HG03159 (cell line): Measurements from ENCODE around the gene ARID5B.

ENCODE experiments used
- ATAC-seq: cut with Tn5 transposase; IDR thresholded peaks from one replicate; pipeline ENCODE4 v1.9.1; 2021; ENCODE audit warnings: mild to moderate bottlenecking, moderate library complexity; ENCODE audit not compliant: unreplicated experiment

ARID5B gene

GRCh38 chr10:62048919-62049623 is 147.6 kb downstream of the ARID5B start:
- ATAC-seq, result no peak

- ATAC-seq, result no peak
Measured at GRCh38 chr10:62049624-62050345, 148.3 kb downstream of the ARID5B start.

GRCh38 chr10:62050346-62050892 is 148.9 kb downstream of the ARID5B start:
- no peak for ATAC-seq

DNA sequence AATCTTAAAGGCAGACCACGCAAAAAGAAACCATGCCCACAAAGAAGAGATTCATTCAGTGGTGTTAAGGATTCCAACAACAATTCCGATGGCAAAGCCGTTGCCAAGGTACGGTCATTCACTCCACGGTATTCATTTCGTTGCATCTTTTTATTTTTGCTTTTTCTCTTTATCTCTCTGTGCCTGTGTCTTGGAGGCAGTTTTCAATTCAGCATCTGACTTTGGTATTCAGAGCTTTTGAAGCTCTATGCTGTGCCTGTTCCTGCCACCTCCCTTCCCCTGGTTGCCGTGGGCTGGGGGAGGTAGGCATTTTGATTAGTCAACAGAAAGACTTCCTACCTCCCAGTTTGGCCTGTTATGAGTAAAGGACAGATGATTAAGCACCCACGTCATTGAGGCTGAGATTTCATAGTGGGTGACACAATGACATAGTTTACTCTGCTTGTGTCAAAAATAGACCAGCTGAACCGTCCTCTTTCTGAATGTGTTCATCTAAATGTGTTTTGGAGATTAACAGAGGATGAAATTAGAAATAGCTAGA is 149.5 kb downstream of the ARID5B start:
- ATAC-seq, result peak; percentile 43

GRCh38 chr10:62052276-62052675 is 150.8 kb downstream of the ARID5B start:
- ATAC-seq, result no peak

DNA sequence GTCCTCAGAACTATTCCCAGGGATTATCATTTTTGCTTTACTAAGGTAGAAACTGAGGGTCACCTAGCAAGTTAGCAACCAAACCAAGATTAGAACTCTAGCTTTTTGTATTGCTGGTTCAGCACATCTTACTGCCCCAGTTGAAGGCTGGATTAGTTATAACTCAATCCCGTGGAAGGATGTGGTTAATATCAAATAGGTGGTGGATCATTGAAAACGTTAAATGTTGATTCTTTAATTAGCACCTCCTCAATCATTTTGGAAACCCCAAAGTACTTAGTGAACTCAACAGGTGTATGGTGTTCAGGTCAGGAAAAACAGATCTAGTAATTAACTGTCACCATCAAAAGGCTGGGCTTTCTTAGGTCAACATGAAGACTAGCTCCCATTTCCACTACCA is 152.4 kb downstream of the ARID5B start:
- ATAC-seq, result no peak

GRCh38 chr10:62054408-62054807 is 152.9 kb downstream of the ARID5B start:
- ATAC-seq, result peak; percentile 45

DNA sequence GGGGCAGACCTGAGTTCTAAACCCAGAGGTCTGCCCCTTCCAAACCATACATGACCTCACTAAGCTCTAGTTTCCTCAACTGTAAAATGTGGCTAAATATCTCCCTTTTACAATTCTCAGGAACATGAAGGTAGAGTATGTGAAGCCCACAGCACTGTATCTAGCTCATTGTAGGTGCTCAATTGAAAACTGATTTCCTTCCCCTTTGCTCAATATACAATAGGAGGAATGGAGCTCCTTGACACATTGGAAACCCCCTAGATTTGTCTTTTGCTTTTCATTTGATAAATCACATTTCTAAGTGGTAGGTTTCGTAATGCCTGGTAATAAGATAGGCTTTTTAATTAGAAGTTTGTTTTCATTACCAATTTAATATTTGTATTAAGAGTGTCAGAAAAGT is 153.3 kb downstream of the ARID5B start:
- peak; percentile 41 for ATAC-seq

DNA sequence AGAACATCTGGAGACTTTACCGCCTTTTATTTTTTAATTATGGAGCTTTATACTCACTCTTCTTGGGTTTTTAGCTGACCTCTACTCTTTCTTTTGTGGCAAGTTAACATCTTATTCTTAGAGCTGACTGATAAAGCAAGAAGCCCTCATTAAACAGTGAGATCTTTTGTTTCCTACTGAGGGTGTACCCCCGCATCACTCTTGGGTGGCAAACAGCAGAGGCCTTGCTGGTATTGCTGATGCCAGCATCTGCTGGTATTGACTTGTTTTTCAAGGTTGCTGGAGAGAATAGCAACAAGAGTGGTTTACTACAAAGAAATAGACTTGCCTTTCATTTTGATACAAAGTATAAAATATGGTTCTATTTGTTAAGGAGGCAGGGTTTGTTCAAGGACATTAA is 154.7 kb downstream of the ARID5B start:
- ATAC-seq, result no peak

GRCh38 chr10:62056698-62057097 is 155.2 kb downstream of the ARID5B start:
- no peak for ATAC-seq

GRCh38 chr10:62057359-62057758 is 155.9 kb downstream of the ARID5B start:
- ATAC-seq, result no peak

GRCh38 chr10:62057850-62058249 is 156.4 kb downstream of the ARID5B start:
- ATAC-seq, result no peak

DNA sequence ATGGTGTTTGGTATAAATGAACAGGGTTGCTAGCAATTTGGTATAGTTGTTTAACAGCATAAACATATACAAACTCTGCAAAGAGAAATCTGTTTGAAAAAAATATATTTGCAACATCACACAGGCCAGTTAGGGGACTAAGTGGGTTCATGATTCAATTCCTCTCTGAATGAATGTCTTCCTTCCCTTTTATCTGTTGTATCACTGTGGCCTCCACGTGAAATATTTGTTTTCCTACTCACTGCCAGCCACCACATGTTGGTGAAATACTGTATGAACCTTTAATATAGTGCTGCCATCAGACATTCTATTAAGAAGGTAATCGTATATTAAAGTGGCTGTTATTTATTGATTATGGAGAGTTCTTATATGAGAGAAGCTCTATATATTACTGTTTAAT is 157.0 kb downstream of the ARID5B start:
- ATAC-seq, result no peak

- no peak for ATAC-seq
Measured at GRCh38 chr10:62058896-62059216, 157.4 kb downstream of the ARID5B start.

- ATAC-seq, result no peak
Measured at GRCh38 chr10:62059217-62059920, 157.9 kb downstream of the ARID5B start.

- no peak for ATAC-seq
Measured at GRCh38 chr10:62062028-62062427, 160.5 kb downstream of the ARID5B start.

DNA sequence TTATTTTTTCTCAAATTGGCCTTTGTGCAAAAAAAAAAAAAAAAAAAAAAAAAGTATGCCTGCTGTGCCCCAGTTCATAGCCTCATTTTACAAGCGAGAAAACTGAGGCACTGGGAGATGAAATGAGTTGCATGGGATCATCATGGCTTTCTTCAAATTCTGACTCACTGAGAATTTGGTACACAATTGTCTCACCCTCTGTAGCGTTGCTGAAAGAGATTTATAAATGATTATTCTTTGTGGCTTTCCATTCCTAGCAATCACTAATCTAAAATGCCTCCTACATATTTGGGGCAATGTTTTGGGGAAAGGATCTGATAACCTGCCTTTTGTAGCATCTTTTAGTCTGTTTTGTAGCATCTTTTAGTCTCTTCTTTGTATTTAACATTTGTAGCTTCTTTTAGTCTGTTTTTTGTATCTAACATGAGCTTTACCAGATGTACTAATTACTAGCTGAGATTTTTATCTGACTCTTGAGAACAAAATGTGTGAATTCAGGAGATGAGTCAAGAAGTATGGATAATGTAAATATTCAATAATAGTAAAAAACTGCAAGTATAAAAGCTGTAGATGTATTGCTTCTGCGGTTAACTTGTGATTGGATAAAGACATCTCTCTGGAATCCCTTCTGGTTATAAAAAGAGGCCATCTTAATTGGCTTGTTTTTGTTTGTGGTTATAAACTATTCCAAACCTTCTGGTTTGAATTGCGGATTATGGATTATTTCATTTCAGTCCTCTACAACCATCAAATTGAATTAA is 161.4 kb downstream of the ARID5B start:
- ATAC-seq, result no peak

GRCh38 chr10:62063795-62064472 is 162.4 kb downstream of the ARID5B start:
- no peak for ATAC-seq

GRCh38 chr10:62067560-62067959 is 166.1 kb downstream of the ARID5B start:
- no peak for ATAC-seq

DNA sequence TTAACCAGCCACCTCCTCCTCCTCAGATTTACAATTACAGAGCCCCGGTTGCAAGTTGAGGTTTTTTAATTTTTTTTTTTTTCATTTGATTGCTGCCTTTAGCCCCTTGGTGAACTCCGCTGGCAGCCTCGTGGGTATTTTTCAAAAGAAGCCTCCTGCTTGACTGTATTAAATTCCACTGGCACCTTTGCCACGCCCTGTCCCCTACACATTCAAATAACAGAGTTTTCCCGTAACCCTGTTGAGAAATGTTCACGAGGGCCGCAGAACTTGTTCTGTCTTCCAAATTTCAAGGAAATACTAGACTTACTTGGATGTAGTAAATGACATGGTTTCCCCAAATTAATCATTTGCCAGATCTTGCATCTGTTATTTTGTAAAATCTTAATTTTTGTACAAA is 167.0 kb downstream of the ARID5B start:
- no peak for ATAC-seq
